CD4-positive, alpha-beta T cell treated with Interleukin-12 subunit alpha and Interleukin-12 subunit beta, for 1 hour (primary cell): Measurements from ENCODE around the gene KRTAP24-1.

Source experiments
- DNase-seq: peaks from one replicate; pipeline ENCODE4 v3.0.0-alpha.2; 2020

KRTAP24-1 gene, protein sequence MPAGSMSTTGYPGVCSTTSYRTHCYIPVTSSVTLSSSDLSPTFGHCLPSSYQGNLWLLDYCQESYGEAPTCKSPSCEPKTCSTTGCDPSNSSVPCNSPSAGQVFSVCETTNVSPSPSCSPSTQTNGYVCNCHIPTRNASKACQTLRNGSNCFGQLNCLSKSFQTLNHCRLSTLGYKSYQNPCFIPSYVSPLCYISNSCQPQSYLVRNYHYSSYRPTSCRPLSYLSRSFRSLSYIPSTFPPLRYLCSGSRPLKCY

DNA sequence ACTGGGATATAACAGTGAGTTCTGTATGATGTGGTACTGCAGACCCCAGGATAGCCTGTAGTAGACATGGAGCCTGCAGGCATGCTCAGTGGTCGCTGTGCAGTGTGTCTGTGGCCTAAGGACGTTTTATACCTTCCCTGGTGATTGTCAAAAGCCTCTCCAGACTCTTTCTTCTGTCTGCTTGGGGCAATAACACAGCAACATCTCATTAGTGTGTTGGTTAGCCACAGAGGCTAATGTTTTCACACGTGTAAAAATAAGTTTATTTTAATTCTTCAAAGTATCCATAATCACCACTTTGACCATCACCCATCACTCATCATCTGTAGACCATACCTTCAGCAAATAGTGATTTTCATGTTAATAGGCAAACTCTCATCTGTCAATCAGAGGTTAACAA is at the start of gene KRTAP24-1:
Gene KRTAP24-1 (minus strand): TSS at position 101 of the 400 bp plus-strand sequence. CDS start 18 bp downstream, at position 83.
- no peak for DNase-seq

DNA sequence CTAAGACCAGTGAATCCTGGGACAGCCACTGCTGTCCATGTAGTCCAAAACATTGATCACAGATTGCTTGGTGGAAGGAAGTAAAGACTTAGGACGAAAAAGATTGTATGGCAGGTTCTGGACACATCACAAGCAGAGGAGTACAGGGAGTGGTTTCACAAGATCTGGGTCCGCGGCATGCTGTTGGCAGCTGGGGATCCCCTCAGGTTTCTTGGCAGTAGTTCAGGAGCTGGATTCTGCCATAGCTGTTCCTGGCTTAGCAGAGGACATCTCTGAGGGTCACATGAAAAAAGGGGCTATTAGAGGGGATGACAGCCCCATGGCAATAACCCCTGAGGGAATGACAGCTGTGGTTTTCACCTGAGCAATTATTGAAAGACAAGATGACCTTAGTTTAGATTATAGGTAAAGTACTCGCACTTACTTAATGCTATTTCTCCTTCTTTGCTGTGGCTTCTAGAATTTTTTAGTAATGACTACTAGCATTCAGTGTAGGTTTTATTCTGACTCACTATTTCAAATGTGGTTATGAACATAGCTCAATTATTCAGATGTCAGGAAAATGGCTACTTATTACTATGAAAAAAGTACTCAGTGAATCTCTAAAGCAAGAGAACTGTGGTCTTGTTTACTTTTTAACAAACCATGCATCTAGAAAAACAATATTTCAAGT is 46.6 kb upstream of the KRTAP24-1 start:
- no peak for DNase-seq

DNA sequence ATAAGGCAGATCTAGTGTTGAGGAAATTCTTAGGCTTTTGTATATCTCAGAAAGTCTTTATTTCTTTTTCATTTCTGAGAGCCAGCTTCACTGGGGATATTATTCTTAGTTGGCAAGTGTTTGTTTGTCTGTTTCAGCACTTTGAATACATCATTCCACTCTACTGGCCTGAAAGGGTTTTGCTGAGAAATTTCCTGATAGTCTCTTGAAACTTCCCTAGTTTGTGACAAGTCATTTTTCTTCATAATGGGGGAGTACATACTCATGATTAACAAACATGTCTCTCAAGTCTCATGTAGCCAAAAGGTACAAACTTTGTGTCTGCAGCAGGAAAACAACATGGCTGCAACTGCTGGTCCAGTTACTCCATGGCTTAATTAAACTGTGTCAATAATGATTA is 43.6 kb upstream of the KRTAP24-1 start:
- DNase-seq: no peak

DNA sequence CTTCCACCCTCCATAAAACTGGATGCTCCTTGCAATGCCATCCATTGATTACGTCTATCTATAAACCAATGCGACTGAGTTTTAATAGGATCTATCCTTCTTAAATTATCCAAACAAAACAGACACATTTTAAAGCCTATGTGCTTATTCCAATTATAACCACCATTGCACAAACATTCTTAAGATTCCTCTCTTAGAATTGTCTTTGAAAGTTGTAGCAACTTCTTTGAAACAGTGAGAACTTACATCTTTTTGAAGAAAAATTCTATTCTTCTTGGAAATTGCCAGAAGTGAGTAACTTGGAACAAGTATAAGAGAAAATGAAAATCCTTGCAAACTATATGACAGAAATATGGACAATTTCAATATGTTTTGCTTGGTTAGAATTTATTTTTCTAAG is 37.5 kb upstream of the KRTAP24-1 start, which contains the start of gene KRTAP26-1:
Gene KRTAP26-1 (minus strand): TSS at position 101 of the 400 bp plus-strand sequence. CDS start 280 bp downstream, outside the sequence.
- no peak for DNase-seq

DNA sequence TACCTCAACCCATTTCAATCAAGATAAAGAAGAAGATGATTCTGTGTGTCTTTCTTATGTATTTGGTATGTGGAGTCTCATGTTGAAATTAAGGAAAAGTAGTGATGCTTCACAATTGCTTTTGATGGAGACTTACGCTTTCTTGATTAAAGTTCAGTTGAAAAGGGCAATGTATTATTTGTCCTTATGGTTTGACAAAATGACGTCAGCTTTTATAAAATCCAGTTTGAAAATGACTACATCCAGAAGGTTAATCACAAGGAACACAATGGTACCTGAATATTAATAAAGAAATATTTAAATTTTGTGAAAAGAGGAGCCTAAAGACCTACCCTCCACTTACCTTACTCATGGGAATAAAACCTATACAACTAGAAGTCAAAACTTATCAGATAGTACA is 33.0 kb upstream of the KRTAP24-1 start:
- no peak for DNase-seq

DNA sequence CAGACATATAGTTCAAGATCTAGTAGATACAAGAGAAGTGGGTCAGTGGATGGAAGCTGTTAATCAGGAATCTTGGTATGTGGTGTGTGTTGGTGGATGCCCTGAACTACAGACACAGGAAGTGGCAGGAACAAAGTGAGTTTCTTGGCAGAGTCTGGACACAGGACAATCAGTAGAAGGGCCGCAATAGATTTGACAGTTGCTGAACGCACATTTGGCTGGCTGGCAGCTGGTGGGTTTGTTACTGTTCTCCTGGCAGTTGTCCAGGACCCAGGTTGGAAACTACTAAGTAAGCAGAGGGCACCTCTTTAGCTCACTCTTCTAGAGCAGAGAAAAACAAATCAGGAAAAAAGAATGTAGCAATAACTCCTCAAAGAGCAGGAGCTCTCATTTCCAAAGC is 24.1 kb upstream of the KRTAP24-1 start:
- DNase-seq: no peak

DNA sequence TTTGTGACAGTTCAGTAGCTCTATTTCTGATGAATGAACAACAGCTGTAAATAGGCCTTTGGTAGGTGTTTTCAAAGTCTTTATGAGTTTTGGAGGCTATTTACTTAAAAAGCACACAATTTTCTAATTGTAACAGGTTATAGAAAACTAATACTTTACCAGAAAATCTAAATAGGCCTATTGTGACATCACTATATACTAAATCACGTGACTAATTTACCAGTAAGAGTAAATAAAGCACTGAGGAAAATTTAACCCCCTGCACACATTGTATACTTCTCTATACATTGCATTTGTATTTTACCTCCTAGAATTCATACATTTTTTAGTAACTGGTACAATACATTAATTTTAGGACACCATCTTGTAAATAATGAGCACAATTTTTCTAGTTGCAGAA is 22.4 kb upstream of the KRTAP24-1 start:
- no peak for DNase-seq

DNA sequence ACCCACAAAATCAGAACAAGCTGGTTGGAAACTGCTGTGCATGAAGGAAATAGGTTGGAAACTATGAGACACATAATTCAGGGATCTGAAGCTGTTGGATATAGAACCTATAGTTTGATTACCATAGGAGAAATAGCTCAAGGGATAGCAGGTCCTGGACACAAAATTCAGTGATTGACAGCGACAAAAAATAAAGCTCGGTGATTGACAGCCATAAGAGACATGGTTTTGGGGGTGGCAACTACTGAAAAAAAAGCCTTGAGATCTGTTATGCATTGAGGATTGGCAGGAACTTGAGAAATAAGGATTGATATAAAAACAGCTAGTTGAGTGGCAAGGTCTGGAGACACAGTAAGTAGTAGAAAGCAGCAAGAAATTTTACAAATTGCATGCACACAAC is 6.5 kb upstream of the KRTAP24-1 start, which contains the start of gene KRTAP25-1:
Gene KRTAP25-1 (minus strand): TSS at position 300 of the 400 bp plus-strand sequence. CDS start 24 bp downstream, at position 276.
- DNase-seq: no peak

DNA sequence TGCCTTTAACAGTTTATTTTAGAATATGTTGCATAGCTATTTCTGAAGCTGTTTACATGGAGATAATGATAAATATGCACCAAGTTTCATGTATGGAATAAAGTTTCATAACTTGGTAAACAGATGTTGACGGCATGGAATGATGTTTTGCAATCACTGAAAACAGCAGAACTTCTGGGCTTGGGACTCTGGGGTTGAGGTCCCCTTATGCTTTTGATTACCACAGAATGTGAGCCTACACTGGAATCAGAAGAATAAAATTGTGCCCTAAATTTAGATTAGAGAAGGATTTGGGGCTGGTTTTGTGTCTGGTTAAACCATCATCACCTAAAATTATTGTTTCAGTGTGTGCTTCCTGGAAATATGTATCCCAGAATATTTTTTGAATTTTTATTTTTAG is 11.1 kb downstream of the KRTAP24-1 start:
- no peak for DNase-seq

DNA sequence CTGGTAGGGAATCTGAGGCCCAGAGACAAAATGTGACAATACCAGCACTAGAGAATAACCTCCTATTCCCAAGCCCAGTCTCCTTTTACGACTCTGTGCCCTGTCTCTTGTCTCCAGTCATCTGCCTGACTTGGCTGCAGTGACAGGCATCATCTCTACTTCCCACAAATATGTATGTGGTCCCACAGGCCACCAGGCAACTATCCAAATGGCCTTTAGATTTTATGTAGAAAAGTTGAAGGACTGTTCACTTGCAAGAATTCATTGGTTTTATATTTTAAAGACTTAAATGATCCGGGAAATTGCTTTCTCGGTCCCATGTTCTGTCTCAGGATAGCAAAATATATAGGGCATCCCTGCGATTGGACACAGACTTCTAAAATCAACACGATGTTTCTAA is 11.6 kb downstream of the KRTAP24-1 start:
- DNase-seq: no peak

DNA sequence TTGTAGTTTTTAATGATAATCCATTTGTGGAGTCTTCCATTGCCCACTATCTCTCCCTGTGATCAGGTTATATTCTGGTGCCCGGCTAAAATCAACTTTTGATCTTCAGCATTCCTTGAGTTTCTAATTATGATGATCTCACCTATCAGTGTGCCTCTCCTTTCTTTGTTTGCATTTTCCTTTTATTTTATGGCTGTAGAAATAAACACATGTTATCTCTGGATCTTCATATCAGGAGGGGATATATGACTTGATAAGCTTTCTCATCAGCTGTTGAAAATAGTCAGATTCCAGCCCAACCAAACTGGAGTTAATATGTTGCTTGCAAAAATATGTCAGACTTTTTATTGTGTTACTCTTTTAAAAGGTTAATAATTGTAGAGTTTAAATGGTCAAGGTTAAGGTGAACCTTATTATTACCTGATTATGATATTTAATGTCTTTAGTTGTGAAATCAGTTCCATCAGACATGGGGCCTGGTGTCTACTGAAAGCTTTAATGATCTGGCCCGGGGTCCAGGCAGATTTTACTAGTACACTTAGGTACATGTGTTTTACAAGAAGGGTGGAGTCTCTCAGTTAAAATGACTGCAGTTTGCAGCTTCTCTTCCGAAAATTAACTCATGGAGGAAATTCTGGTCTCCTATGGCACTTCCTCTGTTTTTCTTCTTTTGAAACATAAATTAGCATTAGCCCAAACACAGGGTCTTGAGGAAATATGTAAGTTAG is 12.8 kb downstream of the KRTAP24-1 start:
- no peak for DNase-seq

DNA sequence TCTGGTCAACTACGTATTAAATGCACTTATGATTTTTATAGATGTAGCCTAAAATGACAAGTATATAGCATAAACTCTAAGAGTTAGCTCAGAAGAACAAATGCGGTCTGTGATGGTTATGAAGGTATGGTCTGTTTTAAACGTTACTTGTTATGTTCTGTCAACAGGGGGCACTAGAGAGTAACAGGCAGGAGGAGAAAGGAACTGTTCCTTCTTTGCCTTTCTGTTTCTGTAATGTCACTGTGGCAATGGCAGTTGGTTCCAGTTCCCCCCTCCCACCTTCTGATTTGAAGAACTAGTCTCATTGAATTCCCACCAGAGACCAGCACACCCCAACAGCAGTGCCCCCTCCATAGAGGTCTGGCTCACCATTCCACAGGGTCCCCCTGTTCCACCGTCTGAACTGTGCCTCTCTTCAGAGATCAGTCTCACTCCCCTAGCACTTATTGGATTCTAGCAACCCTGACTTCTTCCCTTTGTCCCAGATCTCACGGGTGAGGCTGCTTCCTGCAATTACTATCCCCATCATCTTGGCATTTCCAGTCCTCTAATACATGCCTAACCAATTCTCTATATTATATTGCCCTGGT is 14.0 kb downstream of the KRTAP24-1 start:
- no peak for DNase-seq

DNA sequence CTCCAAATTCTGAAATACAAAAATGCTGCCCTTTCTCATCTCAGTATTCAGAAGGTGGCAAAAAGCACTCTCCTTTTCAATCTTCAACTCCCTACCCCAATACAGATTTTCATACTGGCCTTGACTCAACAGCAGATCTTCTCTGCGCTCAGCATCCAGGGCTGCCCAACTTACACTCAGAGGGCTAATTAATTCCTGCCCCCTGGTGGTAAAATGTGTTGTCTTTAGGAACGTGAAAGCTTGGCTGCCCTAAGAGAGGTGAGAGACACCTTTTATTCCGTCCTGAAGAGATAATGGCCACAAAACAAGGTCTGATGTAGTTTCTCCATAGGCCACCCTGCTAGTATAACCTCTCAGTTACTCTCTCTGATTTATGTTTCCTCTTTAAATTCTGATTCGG is 25.0 kb downstream of the KRTAP24-1 start:
- DNase-seq: no peak

DNA sequence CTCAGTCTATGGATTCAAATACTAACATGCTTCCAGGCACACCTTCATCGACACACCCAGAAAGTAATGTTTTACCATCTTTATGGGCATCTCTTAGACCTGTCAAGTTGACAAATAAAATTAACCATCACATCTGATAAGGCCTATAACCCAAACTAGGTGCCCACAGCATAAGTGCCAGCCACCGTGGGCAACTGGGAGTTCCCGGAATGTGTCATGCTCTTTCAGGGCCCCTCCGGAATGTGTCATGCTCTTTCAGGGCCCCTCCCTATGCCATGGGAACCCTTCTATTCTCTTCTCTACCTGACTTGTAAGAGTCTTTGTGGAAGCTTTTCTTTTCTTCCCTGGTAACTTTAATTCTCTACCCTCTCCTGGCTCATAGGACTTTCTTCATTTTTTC is 26.6 kb downstream of the KRTAP24-1 start:
- DNase-seq: no peak

DNA sequence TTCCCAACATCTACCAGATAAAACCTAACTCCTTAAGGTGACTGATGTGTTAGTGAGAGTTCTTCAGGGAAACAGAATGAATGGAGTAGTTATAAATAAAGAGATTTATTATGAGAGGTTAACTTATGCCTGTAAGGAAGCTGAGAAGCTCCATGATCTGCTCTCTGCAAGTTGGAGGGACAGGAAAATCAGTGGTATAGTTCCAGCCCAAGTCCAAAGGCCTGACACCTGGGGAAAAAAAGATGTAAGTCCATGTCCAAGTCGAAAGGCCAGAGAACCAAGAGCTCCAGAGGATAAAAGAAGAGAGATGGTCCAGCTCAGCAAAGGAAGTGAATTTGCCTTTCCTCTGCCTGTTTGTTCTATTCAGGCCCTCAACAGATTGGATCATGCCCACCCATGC is 27.1 kb downstream of the KRTAP24-1 start:
- no peak for DNase-seq

DNA sequence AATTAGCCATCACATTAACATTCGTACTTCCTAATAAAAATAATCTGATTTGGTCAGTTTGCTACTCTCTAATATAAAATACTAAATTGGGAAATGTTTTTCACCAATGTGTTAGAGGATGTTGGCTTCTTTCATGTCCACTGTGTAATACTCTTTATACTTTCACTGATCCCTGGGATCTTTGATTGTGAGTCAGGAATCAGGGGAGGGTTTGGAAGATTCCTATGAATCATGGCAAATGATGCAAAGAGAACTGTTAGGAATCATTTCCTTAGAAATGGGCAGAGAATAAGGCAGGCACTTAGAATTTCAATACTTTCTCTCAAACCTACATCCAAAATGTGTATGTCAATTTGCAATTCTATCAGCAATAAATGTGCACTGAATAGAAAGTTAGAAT is 31.0 kb downstream of the KRTAP24-1 start:
- no peak for DNase-seq

DNA sequence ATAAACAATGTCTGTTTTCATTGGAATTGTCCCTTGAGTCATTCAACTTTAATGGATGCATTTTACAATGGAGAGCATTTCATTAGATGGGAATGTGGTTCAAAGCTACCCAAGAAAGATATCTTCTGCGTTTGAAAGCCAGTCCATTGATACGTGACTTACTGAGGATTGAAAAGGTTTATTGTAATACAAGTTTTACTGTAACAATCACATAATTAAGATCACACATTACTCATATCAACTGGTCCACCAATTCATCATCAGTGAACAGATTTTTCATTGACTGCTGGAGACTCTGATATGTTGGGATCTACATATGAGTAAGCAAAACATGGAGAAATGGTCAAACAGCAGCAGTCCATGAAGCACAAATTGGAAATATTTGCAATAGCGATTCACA is 32.8 kb downstream of the KRTAP24-1 start:
- no peak for DNase-seq

DNA sequence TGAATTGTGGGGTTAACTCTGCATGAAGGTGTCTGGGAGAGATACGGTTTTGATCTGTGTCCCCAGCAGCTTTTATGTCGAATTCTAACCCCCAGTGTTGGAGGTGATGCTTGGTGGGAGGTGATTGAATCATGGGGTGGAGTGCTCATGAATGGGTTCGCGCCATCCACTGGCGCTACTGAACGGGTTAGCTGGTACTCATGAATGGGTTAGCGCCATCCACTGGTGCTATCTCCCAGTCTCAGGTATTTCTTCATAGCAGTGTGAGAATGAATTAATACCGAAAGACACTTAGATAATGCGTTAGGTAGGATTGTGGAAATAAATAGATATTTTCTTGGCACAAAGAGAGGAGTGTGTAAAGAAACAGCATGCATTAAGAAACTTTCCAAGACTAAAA is 33.9 kb downstream of the KRTAP24-1 start:
- DNase-seq: no peak

DNA sequence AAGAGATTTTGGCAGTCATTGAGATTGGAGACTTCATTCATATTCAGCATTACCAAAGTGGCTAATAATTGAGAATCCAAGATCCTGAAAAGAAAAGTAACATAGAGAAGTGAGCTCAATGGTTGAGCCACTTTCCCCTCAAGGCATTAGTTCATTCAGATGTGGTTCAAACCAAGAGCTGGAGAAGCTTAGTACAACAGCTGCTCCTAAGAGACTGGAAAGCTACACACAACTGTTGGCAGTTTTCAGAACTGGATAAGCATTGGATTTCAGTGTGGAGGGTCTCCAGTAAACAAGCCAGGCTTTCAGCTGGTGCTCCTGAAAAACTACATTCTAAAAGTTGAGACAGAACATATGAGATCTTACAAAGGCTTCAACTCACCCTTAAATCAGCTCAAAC is 37.7 kb downstream of the KRTAP24-1 start:
- DNase-seq: no peak

DNA sequence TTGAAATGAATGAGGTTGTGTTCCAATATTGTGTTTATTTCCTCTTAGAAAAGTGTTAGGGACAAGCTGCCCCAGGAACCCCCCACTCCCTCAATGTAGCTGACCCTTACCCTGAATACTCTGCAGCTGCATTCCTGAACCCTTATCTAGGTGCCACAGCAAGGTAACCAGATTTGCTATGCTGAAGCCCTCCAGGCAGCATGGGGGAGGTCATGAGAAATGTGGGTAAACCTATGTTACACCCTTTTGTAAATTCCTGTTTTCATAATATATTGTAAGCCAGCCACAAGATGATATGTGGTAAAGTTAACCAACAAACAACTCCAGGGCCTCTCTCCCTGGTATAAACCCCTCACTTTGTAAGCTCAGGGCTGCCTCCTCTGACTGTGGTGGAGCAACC is 39.1 kb downstream of the KRTAP24-1 start:
- DNase-seq: no peak

DNA sequence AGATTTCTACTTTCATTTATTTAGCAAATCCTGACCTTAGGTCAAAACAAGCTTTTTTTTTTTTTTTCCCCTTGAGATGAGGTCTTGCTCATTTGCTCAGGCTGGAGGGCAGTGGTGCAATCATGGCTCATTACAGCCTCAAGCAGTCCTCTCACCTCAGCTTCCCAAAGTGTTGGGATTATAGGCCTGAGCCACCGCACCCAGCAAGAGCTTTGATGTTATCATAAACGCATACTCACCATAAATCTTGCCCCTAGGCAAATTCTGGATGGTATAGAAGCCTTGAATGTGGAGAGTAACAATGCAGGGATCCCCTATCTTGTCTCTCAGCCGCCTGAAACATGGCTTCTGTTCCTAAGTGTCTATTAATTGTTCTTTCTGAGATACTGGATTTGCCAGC is 42.1 kb downstream of the KRTAP24-1 start:
- DNase-seq: no peak

DNA sequence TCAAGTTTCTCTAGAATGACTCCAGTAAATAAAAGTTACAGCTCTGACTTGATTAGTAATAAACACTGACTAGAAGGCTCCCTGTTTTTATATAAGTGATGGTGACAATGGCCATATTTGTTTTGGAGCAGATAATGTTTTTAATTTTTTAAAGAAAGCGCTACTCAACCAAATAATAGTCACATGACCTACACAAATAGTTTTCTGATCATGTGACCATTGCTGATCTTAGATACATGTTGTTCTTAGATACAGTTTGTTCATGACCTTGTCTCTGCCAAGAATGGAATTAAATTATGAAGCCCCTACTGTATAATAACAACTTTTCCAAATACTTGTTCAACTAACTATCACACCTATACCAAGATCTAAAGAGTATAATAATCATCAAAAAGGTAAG is 44.6 kb downstream of the KRTAP24-1 start:
- DNase-seq: no peak

DNA sequence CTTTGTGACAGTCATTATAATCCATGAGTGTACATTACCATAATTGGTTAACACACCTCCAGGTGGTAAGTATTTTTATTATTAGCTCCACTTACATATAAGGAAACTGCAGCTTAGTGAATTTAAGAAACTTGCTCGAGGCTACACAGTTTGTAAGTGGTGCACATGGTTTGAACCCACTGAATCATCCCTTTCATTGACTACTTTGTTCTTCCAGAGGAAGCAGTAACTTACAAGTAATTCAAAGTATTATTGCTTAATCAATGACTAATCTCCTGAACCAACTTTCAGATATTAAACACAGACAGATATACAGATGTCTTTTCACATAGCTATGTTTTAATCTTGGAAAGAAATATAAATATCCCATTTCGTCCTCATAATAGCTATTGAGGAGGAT is 48.1 kb downstream of the KRTAP24-1 start:
- DNase-seq: no peak

DNA sequence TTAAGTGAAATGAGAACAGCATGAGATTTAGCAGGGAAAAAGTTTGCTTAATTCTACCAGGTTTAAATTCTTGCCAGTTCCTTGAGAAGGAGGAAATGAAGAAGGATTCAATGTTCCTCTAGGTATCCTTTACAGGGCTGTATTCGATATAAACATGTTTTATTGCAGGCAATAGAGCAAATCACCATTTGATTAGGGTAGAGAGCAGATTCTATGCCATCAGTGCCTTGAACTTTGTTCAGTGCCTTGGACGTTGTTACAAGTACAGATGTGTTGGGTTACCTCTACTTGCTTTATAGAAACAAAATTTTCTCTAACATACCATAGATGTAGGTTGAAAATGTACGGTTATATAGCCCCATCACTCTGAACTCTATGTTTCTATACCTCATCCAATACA is 48.7 kb downstream of the KRTAP24-1 start:
- no peak for DNase-seq
